DND-41 (cell line): ENCODE measurements around the gene VPS8.

Experiments
- ATAC-seq: fragments of 200-7000 bp; cut with Tn5 transposase; 3 replicates; pipeline ENCODE4 v1.9.1; 2021; ENCODE audit warnings: low read depth; ENCODE audit not compliant: insufficient read depth
- DNase-seq: peaks from one replicate; pipeline ENCODE4 v3.0.0-alpha.2; 2020
- H2AFZ ChIP-seq: 2 replicates; pipeline ENCODE4 v1.6.0; 2012; ENCODE audit warnings: low read depth, low read length
- H3K27ac ChIP-seq: 2 replicates; pipeline ENCODE4 v1.5.1; 2012; ENCODE audit warnings: low read length, inconsistent platforms
- H3K27me3 ChIP-seq: fragments of 200-600 bp; sonication (generic); 2 replicates; pipeline ENCODE4 v1.6.0; 2012; ENCODE audit warnings: low read length, mild to moderate bottlenecking, inconsistent platforms; ENCODE audit not compliant: insufficient read depth, poor library complexity
- H3K36me3 ChIP-seq: 2 replicates; pipeline ENCODE4 v1.5.1; 2012; ENCODE audit warnings: low read length, inconsistent platforms; ENCODE audit not compliant: insufficient read depth
- H3K4me1 ChIP-seq: 2 replicates; pipeline ENCODE4 v1.5.1; 2012; ENCODE audit warnings: mild to moderate bottlenecking, low read length; ENCODE audit not compliant: insufficient read depth
- H3K4me2 ChIP-seq: 2 replicates; pipeline ENCODE4 v1.6.0; 2012; ENCODE audit warnings: mild to moderate bottlenecking, moderate library complexity, low read length, inconsistent platforms; ENCODE audit not compliant: insufficient read depth
- H3K4me3 ChIP-seq, 2 experiments: fragments of 200-600 bp in 1 of 2; shearing (Covaris generic) in 1 of 2; 2 replicates each; pipeline ENCODE4 v1.5.1; 2012 to 2016; ENCODE audit warnings: inconsistent platforms in 2 of 2, low read length in 2 of 2, mild to moderate bottlenecking in 2 of 2, low read depth in 1 of 2, moderate library complexity in 1 of 2
- H3K79me2 ChIP-seq: 2 replicates; pipeline ENCODE4 v1.6.0; 2012; ENCODE audit warnings: low read length, inconsistent platforms; ENCODE audit not compliant: insufficient read depth
- H3K9ac ChIP-seq: 2 replicates; pipeline ENCODE4 v1.6.0; 2012; ENCODE audit warnings: low read depth, mild to moderate bottlenecking, inconsistent platforms, low read length, moderate library complexity
- H3K9me3 ChIP-seq: 2 replicates; pipeline ENCODE4 v1.5.1; 2012; ENCODE audit warnings: low read length, moderate library complexity, mild to moderate bottlenecking, inconsistent platforms; ENCODE audit not compliant: insufficient read depth, severe bottlenecking
- H4K20me1 ChIP-seq: 2 replicates; pipeline ENCODE4 v1.6.0; 2012; ENCODE audit warnings: low read length; ENCODE audit not compliant: insufficient read depth
- CTCF ChIP-seq: IDR thresholded peaks from 2 replicates; pipeline ENCODE4 v1.5.1; 2012; ENCODE audit warnings: borderline replicate concordance, low read length, moderate library complexity, mild to moderate bottlenecking; ENCODE audit not compliant: poor library complexity, severe bottlenecking; ENCODE audit errors: extremely low read depth
- EZH2 ChIP-seq: IDR thresholded peaks from 3 replicates; pipeline ENCODE4 v1.6.1; 2012; ENCODE audit warnings: borderline replicate concordance, low read depth, mild to moderate bottlenecking, moderate library complexity, low read length, inconsistent platforms; ENCODE audit not compliant: severe bottlenecking

VPS8 gene

GRCh38 chr3:185087419-185087818 is 275.5 kb downstream of the VPS8 start:
- DNase-seq (no peak), ATAC-seq (no peak)
- H3K36me3 ChIP-seq: no peaks in the 10 kb centered on the region
- no peak overlapping the region for H3K4me3 ChIP-seq
- no peaks in the 10 kb centered on the region for H3K79me2 ChIP-seq
- H3K27me3 ChIP-seq: peaks cover 10% of the 10 kb centered on the region
- no peak overlapping the region for H3K4me2 ChIP-seq
- H3K4me1 ChIP-seq: no peaks in the 10 kb centered on the region
- TF ChIP-seq CTCF: no peak
- no peak for TF ChIP-seq EZH2
- no peak overlapping the region for H2AFZ ChIP-seq
- no peak overlapping the region for H3K9ac ChIP-seq
- H4K20me1 ChIP-seq: no peaks in the 10 kb centered on the region
- no peaks in the 10 kb centered on the region for H3K9me3 ChIP-seq
- H3K27ac ChIP-seq: no peak overlapping the region

GRCh38 chr3:185089343-185089742 is 277.4 kb downstream of the VPS8 start:
- H3K27me3 ChIP-seq: peaks cover 10% of the 10 kb centered on the region
- no peaks in the 10 kb centered on the region for H3K36me3 ChIP-seq
- H3K9me3 ChIP-seq: no peaks in the 10 kb centered on the region
- H3K9ac ChIP-seq: no peak overlapping the region
- DNase-seq (no peak), ATAC-seq (no peak)
- no peaks in the 10 kb centered on the region for H3K79me2 ChIP-seq
- no peaks in the 10 kb centered on the region for H4K20me1 ChIP-seq
- H3K4me3 ChIP-seq: no peak overlapping the region
- no peak overlapping the region for H2AFZ ChIP-seq
- H3K27ac ChIP-seq: no peak overlapping the region
- no peaks in the 10 kb centered on the region for H3K4me1 ChIP-seq
- H3K4me2 ChIP-seq: no peak overlapping the region
- TF ChIP-seq CTCF (no peak), EZH2 (no peak)

DNA sequence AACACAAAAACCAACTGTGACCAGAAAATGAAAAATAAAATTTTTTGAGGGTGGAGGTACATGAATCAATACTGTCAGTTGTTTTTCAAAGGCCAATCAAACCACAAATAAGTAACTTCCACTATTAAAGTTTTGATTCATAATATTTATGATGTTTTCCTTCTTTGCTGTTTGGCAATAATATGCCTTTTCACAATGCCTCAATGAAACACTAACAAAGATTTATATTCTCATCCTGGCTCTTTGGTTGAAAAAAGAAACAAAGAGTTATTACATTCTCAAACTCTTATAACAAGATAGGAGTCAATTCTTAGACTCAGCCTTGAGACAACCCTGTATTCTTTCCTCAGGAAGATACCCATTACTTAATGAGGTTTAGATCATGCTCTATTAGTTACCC is 277.8 kb downstream of the VPS8 start:
- H3K4me3 ChIP-seq: no peak overlapping the region

More for the DNA sequence above, 277.8 kb downstream of the VPS8 start:
- no peaks in the 10 kb centered on the region for H3K79me2 ChIP-seq
- H3K9ac ChIP-seq: no peak overlapping the region
- H3K36me3 ChIP-seq: no peaks in the 10 kb centered on the region
- no peak overlapping the region for H3K4me2 ChIP-seq
- ATAC-seq: no peak
- no peak for TF ChIP-seq CTCF
- TF ChIP-seq EZH2: no peak
- no peaks in the 10 kb centered on the region for H3K4me1 ChIP-seq
- peaks cover 10% of the 10 kb centered on the region for H3K27me3 ChIP-seq
- H3K9me3 ChIP-seq: no peaks in the 10 kb centered on the region
- DNase-seq: no peak
- no peak overlapping the region for H3K27ac ChIP-seq
- no peaks in the 10 kb centered on the region for H4K20me1 ChIP-seq
- no peak overlapping the region for H2AFZ ChIP-seq
